ENCODE measurements around the gene ACTN2.

Gene ACTN2

GRCh38 chr1:236692128-236692527, 5.8 kb downstream of the ACTN2 start:
- DNase-seq: no peak

DNA sequence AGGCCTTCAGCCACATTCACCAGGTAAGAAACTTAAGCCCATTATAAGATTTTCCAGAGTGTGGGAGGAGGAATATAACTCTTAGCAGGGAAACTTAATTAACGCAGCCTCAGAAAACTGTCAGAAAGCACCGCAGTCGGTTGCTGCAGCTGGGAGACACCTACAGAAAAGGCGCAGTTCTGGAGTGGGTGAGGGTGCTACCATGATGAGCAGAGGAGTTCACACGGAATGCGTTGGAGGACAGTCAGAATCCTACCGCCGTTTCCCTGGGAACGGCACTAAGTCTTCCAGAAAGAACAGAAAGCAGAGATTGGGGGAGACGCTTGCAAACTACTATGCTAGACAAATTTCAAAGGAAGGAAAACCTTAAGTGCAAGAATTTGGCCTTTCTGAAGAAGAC, 6.4 kb downstream of the ACTN2 start:
- DNase-seq: no peak

GRCh38 chr1:236699366-236699765, 13.1 kb downstream of the ACTN2 start:
- no peak for DNase-seq

GRCh38 chr1:236700903-236701302, 14.6 kb downstream of the ACTN2 start:
- DNase-seq: no peak

DNA sequence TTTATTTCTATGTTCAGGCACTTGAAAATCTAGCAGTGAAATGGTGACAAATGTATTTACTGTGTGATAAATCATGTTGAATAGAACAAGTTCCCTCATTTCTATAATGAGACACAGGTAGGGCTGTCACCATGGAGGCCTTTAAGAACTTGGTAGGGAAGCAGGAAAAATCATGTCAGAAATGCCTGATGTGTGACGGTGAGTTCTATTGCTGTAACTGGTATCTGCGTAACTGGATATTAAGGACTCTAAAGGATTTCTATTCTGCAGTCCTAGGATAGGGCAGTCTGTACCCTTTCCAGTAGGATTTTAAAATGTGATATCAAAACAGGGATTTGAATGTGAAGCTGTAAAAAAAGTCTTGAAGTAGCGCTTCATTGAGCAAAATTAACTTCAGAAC, 15.5 kb downstream of the ACTN2 start:
- DNase-seq: no peak

GRCh38 chr1:236702791-236703394, 16.6 kb downstream of the ACTN2 start:
- DNase-seq: no peak

GRCh38 chr1:236705771-236706170, 19.5 kb downstream of the ACTN2 start:
- no peak for DNase-seq

DNA sequence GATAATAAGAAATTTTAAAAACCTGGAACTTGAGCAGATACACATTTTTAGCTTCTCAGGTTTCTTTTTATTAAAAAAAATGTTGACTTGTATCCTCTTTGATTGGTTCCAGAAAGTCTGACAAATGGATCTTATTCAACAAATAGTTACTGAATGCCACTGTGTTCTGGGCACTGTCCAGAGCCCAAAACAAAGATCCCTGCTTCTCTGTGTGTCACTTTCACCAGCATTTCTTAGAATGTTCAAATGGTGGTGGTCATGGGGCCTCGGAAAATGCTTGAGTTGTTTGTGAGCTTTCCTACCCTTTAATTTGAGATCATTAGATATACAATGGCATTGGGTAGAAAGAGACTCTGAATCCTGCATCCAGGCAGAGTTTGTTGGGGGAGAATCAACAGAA, 19.9 kb downstream of the ACTN2 start:
- DNase-seq: no peak

- DNase-seq: no peak
These were observed 24.1 kb downstream of the ACTN2 start for GRCh38 chr1:236710328-236710892.

GRCh38 chr1:236716160-236716559, 29.9 kb downstream of the ACTN2 start:
- no peak for DNase-seq

DNA sequence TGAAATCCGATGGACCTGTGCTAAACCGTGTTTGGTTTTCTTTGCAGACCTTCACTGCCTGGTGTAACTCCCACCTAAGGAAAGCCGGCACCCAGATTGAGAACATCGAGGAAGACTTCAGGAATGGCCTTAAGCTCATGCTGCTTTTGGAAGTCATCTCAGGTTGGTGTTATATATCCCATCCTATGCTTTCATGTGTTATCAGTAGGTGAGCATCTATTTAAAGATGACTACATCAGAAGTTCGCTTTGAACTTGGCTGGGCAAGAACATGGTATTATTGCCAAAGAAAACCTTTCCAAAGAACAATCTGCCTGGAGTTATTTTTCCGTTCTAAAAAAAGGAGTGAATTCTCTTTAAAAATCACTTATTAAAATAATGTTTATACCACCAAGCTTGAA, 31.5 kb downstream of the ACTN2 start:
- DNase-seq: no peak

DNA sequence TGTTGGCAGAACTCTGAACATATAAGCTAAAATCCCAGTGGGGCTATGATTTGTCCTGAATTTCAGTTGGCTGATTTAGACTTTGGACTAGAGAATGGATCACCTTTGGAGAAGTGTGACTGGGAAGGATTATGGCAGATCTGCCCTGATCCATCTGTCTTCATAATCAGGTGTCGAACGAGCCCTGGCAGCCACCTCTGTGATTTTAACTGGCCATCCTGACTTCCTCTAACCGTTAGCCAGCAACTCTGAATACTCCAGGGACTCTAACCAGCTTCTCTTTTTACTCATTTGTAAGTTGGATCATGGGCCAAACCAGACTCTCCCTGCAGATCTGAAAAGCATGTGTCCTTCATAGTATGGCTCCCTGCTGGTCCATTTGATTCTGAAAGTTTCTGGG, 32.0 kb downstream of the ACTN2 start:
- DNase-seq: no peak

DNA sequence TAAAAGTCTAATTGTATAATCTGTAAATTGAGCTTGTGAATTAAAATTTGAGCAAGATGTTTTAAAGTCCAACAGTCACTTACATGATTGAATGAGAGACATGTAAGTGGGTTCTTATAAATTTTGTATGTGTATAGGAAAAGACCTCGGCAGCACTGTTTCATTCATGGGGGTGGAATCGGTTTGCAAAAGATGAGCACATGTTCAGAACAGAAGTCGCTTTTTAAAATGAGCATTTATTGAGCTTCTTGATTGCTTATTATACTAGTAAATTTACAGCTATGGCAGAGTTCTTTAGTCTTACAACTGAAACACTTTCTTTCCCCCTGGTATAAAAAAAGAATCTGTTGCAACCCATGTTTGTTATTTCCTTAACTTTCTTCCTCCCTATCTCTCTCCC, 33.9 kb downstream of the ACTN2 start:
- no peak for DNase-seq

GRCh38 chr1:236720611-236721010, 34.3 kb downstream of the ACTN2 start:
- no peak for DNase-seq

GRCh38 chr1:236724049-236724448, 37.8 kb downstream of the ACTN2 start:
- no peak for DNase-seq

GRCh38 chr1:236724506-236724905, 38.2 kb downstream of the ACTN2 start:
- no peak for DNase-seq

DNA sequence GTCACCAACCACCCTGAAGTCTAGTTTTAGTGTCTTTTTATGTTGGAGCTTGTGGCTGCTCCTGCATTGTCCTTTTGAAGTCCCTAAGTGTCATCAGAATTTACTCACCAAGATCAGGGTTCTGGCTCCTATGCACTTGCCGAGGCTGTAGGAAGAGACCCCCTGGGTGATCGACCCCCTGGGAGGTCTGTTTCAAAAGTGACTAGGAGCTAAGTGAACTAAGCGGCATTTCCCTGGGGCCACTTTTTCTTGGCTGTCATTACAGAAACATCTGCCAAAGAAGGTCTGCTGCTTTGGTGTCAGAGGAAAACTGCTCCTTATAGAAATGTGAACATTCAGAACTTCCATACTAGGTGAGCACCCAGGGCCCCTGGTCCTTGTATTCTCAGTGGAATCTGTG, 39.4 kb downstream of the ACTN2 start:
- DNase-seq: no peak

- no peak for DNase-seq
These were observed 41.2 kb downstream of the ACTN2 start for GRCh38 chr1:236727521-236727920.

- no peak for DNase-seq
These were observed 42.5 kb downstream of the ACTN2 start for GRCh38 chr1:236728752-236729151.

GRCh38 chr1:236733653-236734052, 47.4 kb downstream of the ACTN2 start:
- no peak for DNase-seq

GRCh38 chr1:236734141-236734765, 48.0 kb downstream of the ACTN2 start:
- no peak for DNase-seq

DNA sequence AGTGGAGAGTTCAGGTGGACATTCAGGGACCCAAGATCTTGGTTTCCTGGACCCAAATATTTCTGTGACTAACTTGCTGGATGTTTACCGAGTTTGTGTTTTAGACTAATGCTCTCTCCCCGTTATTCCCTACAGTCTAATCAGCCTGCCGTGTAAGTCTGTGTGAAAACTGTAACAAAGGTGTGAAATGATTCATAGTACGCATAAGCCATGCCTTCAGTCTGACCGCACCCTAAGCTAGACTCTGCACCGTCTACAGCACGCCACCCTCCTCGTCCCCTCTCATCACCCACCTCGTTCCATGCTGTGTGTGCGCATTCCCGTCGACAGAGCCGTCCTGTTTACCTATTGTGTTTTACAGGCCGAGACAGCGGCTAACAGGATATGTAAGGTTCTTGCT, 50.5 kb downstream of the ACTN2 start:
- no peak for DNase-seq

GRCh38 chr1:236741753-236742152, 55.5 kb downstream of the ACTN2 start:
- no peak for DNase-seq

DNA sequence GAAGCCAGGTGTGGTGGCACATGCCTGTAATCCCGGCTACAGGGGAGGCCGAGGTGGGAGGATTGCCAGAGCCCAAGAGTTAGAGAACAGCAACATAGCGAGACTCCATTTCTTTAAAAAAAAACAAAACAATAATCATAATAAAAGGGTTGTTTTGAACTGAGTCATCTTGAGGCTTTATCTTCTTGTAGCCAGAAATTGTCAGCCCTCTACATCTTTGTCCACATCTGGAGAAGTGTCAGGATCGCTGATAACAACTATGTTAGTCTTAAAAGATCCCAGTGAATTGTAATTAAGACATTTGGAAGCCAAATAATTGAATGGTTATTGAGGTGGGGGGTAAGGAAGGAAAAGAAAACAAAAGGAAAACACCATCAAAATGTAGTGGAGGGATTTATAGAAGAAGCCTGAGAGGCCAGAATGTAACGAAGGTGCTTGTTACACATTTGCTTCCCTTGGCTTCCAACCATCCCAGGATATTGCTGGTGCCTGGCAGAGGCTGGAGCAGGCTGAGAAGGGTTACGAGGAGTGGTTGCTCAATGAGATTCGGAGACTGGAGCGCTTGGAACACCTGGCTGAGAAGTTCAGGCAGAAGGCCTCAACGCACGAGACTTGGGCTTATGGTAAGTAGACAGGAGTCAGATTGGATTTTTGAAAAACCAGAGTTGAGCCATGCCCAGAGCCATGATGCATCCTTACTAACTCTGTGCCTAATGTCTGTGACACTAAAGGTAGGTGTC, 56.3 kb downstream of the ACTN2 start:
- no peak for DNase-seq
